HepG2 (cell line): Measurements from ENCODE around the gene ZNF652. TPM values are rescaled to one million over a fixed set of nuclear protein-coding genes. Genes with fewer than 3 reads are reported as not detected.

Experiments used
- DBP ChIP-seq: sonication (generic); formaldehyde crosslinking; IDR thresholded peaks from 2 replicates; pipeline ENCODE4 v1.4.0; 2020; ENCODE audit warnings: missing genetic modification reagents; ENCODE audit errors: not compliant biosample characterization
- ETV5 ChIP-seq: IDR thresholded peaks from 2 replicates; pipeline ENCODE4 v1.6.1; 2018; ENCODE audit warnings: missing biosample characterization, missing genetic modification reagents, inconsistent platforms, borderline replicate concordance
- FOXP4 ChIP-seq: sonication (generic); formaldehyde crosslinking; IDR thresholded peaks from 2 replicates; pipeline ENCODE4 v1.4.0; 2020; ENCODE audit warnings: missing genetic modification reagents
- JUNB ChIP-seq: sonication (generic); formaldehyde crosslinking; IDR thresholded peaks from 2 replicates; pipeline ENCODE4 v1.8.0; 2022; ENCODE audit warnings: missing genetic modification reagents, mild to moderate bottlenecking, borderline replicate concordance
- KAT2B ChIP-seq: fragments of 150-350 bp; IDR thresholded peaks from 2 replicates; pipeline ENCODE4 v1.6.1; 2014; ENCODE audit warnings: low read depth, low read length, borderline replicate concordance
- KLF11 ChIP-seq: IDR thresholded peaks from 2 replicates; pipeline ENCODE4 v1.6.1; 2016; ENCODE audit warnings: missing compliant biosample characterization
- MTF2 ChIP-seq: sonication (generic); formaldehyde crosslinking; IDR thresholded peaks from 2 replicates; pipeline ENCODE4 v1.5.0; 2020; ENCODE audit warnings: missing genetic modification reagents, borderline replicate concordance
- NAIF1 ChIP-seq: sonication (generic); formaldehyde crosslinking; IDR thresholded peaks from 2 replicates; pipeline ENCODE4 v1.5.0; 2020; ENCODE audit warnings: mild to moderate bottlenecking, missing genetic modification reagents, borderline replicate concordance
- NKX3-1 ChIP-seq: sonication (generic); formaldehyde crosslinking; IDR thresholded peaks from 2 replicates; pipeline ENCODE4 v1.5.0; 2020; ENCODE audit warnings: missing genetic modification reagents
- NR2C2 ChIP-seq: sonication (generic); formaldehyde crosslinking; IDR thresholded peaks from 2 replicates; pipeline ENCODE4 v1.4.0; 2020; ENCODE audit warnings: missing genetic modification reagents, mild to moderate bottlenecking, moderate library complexity, borderline replicate concordance
- NRL ChIP-seq: sonication (generic); formaldehyde crosslinking; IDR thresholded peaks from 2 replicates; pipeline ENCODE4 v1.5.0; 2020; ENCODE audit warnings: missing genetic modification reagents, mild to moderate bottlenecking, moderate library complexity, borderline replicate concordance
- ONECUT2 ChIP-seq: sonication (generic); formaldehyde crosslinking; IDR thresholded peaks from 2 replicates; pipeline ENCODE4 v1.4.0; 2020; ENCODE audit warnings: missing genetic modification reagents
- POGK ChIP-seq: sonication (generic); formaldehyde crosslinking; conservative IDR thresholded peaks from 2 replicates; pipeline ENCODE4 v1.8.0; 2022; ENCODE audit warnings: mild to moderate bottlenecking, moderate library complexity, missing genetic modification reagents
- RELA ChIP-seq: sonication (generic); formaldehyde crosslinking; IDR thresholded peaks from 2 replicates; pipeline ENCODE4 v1.4.0; 2020; ENCODE audit warnings: missing genetic modification reagents
- TSC22D2 ChIP-seq: sonication (generic); formaldehyde crosslinking; IDR thresholded peaks from 2 replicates; pipeline ENCODE4 v1.5.1; 2020; ENCODE audit warnings: missing genetic modification reagents, mild to moderate bottlenecking, borderline replicate concordance
- ZFP90 ChIP-seq: sonication (generic); formaldehyde crosslinking; IDR thresholded peaks from 2 replicates; pipeline ENCODE4 v1.8.0; 2022; ENCODE audit warnings: missing genetic modification reagents, mild to moderate bottlenecking, inconsistent platforms, borderline replicate concordance
- ZHX1 ChIP-seq: sonication (generic); formaldehyde crosslinking; IDR thresholded peaks from 2 replicates; pipeline ENCODE4 v1.8.1; 2022; ENCODE audit warnings: low read depth, mild to moderate bottlenecking, missing genetic modification reagents
- ZNF296 ChIP-seq: sonication (generic); formaldehyde crosslinking; conservative IDR thresholded peaks from 2 replicates; pipeline ENCODE4 v1.5.0; 2020; ENCODE audit warnings: mild to moderate bottlenecking, missing genetic modification reagents
- ZNF333 ChIP-seq: sonication (generic); formaldehyde crosslinking; IDR thresholded peaks from 2 replicates; pipeline ENCODE4 v1.4.0; 2020; ENCODE audit warnings: mild to moderate bottlenecking, missing genetic modification reagents, borderline replicate concordance
- ZNF788 ChIP-seq: sonication (generic); formaldehyde crosslinking; IDR thresholded peaks from 2 replicates; pipeline ENCODE4 v1.5.0; 2020; ENCODE audit warnings: mild to moderate bottlenecking, missing genetic modification reagents, borderline replicate concordance
- ZNF878 ChIP-seq: sonication (generic); formaldehyde crosslinking; IDR thresholded peaks from 2 replicates; pipeline ENCODE4 v1.8.1; 2023; ENCODE audit warnings: mild to moderate bottlenecking, missing genetic modification reagents, moderate library complexity
- polyA plus RNA-seq, 8 experiments: library from polyadenylated mRNA; depleted of rRNA in 3 of 8; stranded (reverse) in 7 of 8; unstranded in 1 of 8; fragments of >200 nt; fragmentation: Illumina TruSeq in 4 of 8; extraction: Trizol in 4 of 8; gene quantifications; 2 replicates each; pipeline versions ENCODE4 v1.2.1 to v1.2.3, GENCODE V29; 2011 to 2016; ENCODE audit warnings: low read depth in 4 of 8, missing spikeins in 1 of 8, mixed read lengths in 1 of 8; ENCODE audit not compliant: insufficient read depth in 1 of 8
- total RNA-seq, 5 experiments: library from RNA; depleted of rRNA; stranded (reverse); fragments of >200 nt; fragmentation: Illumina TruSeq; extraction: Trizol; gene quantifications; 2 replicates each; pipeline ENCODE4 v1.2.3, GENCODE V29; 2016; ENCODE audit warnings: low read depth in 1 of 5

ZNF652 gene
- total and polyA plus RNA-seq, 2 of the 13 experiments (the other 11 are each of a cell fraction or from before 2014, with no cell fraction given), result 16.2 to 30.2 TPM

GRCh38 chr17:49407981-49408501 is 46.0 kb upstream of the ZNF652 start (continued):
- TF ChIP-seq NR2C2 (no peak; the same call in 1 of the 2 replicates), FOXP4 (CRISPR knock-in tag) (peak; percentile 63), JUNB (CRISPR knock-in tag) (no peak), KLF11 (CRISPR knock-in tag) (no peak; the same call in 1 of the 2 replicates), DBP (CRISPR knock-in tag) (no peak), POGK (CRISPR knock-in tag) (0 out of 2 replicates have a peak, but pooled peaks have one; percentile 15), ZNF788 (CRISPR knock-in tag) (peak; percentile 82; the same call in 1 of the 2 replicates), KAT2B (no peak), NAIF1 (CRISPR knock-in tag) (no peak), TSC22D2 (CRISPR knock-in tag) (0 out of 2 replicates have a peak, but pooled peaks have one; percentile 33), ZNF878 (CRISPR knock-in tag) (no peak), ONECUT2 (CRISPR knock-in tag) (no peak), NRL (CRISPR knock-in tag) (no peak), RELA (CRISPR knock-in tag) (no peak), ETV5 (CRISPR knock-in tag) (peak; percentile 35; the same call in 1 of the 2 replicates), ZHX1 (no peak), ZNF333 (CRISPR knock-in tag) (no peak), NKX3-1 (CRISPR knock-in tag) (no peak), MTF2 (CRISPR knock-in tag) (no peak), ZFP90 (CRISPR knock-in tag) (no peak), ZNF296 (CRISPR knock-in tag) (no peak)
